Smooth muscle cell (in vitro differentiated cells): ENCODE measurements around the gene SLC51A. TPM values are rescaled to one million over a fixed set of nuclear protein-coding genes. Genes with fewer than 3 reads are reported as not detected.
"Not testable (repeated sequence)": the region's sequence is repeated elsewhere in the genome, so short reads cannot be mapped to it uniquely, and the experiment has no call there.

Experiments used
- DNase-seq: peaks from one replicate; lab custom pipeline; 2025; ENCODE audit not compliant: unreplicated experiment; lab: John Stamatoyannopoulos, UW
- H2AFZ ChIP-seq: fragments of 200-600 bp; sonication (generic); 2 replicates; pipeline ENCODE4 v1.6.0; 2016; ENCODE audit warnings: antibody characterized with exemption, low read depth, mild to moderate bottlenecking
- H3F3A ChIP-seq: fragments of 200-600 bp; sonication (generic); 2 replicates; pipeline ENCODE4 v1.6.0; 2017; ENCODE audit warnings: antibody characterized with exemption, low read depth
- H3K27ac ChIP-seq: fragments of 200-600 bp; sonication (generic); 2 replicates; pipeline ENCODE4 v1.5.1; 2016; ENCODE audit warnings: low read depth, mild to moderate bottlenecking
- H3K27me3 ChIP-seq: fragments of 200-600 bp; sonication (generic); 2 replicates; pipeline ENCODE4 v1.6.1; 2016; ENCODE audit warnings: low read depth, mild to moderate bottlenecking
- H3K36me3 ChIP-seq: fragments of 200-600 bp; sonication (generic); 2 replicates; pipeline ENCODE4 v1.5.1; 2016; ENCODE audit warnings: low read depth
- H3K4me1 ChIP-seq: fragments of 200-600 bp; sonication (generic); 2 replicates; pipeline ENCODE4 v1.5.1; 2016; ENCODE audit warnings: low read depth
- H3K4me2 ChIP-seq: fragments of 200-600 bp; sonication (generic); 2 replicates; pipeline ENCODE4 v1.6.0; 2016; ENCODE audit warnings: mild to moderate bottlenecking
- H3K4me3 ChIP-seq: fragments of 200-600 bp; sonication (generic); 2 replicates; pipeline ENCODE4 v1.5.1; 2016; ENCODE audit warnings: mild to moderate bottlenecking
- H3K79me2 ChIP-seq: fragments of 200-600 bp; sonication (generic); 2 replicates; pipeline ENCODE4 v1.6.0; 2016; ENCODE audit warnings: low read depth, mild to moderate bottlenecking
- H3K9ac ChIP-seq: fragments of 200-600 bp; sonication (generic); 2 replicates; pipeline ENCODE4 v1.6.0; 2016; ENCODE audit warnings: low read depth
- H3K9me3 ChIP-seq: fragments of 200-600 bp; sonication (generic); replicated peaks from 2 replicates; pipeline ENCODE4 v1.5.1; 2016; ENCODE audit warnings: low read depth
- H4K20me1 ChIP-seq: fragments of 200-600 bp; sonication (generic); 2 replicates; pipeline ENCODE4 v1.6.0; 2016; ENCODE audit warnings: low read depth
- WGBS: methylation state at CpG from one replicate; pipeline ENCODE4 v1.1.7; 2016; ENCODE audit warnings: low lambda C conversion rate; 5-methylcytosine and 5-hydroxymethylcytosine counted together
- polyA plus RNA-seq: library from polyadenylated mRNA; unstranded; fragments of >200 nt; fragmentation: Nextera tagmentation; extraction: Ambion mirVana; gene quantifications from 2 replicates; pipeline ENCODE4 v1.2.1, GENCODE V29; 2016
- total RNA-seq: library from RNA; depleted of rRNA; stranded (reverse); fragments of >200 nt; gene quantifications from 2 replicates; pipeline ENCODE4 v1.2.3, GENCODE V29; 2014
- TF ChIP-seq, protein P1 (sequence below): fragments of 200-600 bp; sonication (generic); IDR thresholded peaks from 2 replicates; pipeline ENCODE4 v1.5.1; 2017; ENCODE audit warnings: borderline replicate concordance, mild to moderate bottlenecking, antibody characterized with exemption; ENCODE audit not compliant: insufficient read depth, poor library complexity, severe bottlenecking

Gene SLC51A
- total and polyA plus RNA-seq, 2 experiments from 2014 or later = 1.8 TPM; not detected in 1

DNA sequence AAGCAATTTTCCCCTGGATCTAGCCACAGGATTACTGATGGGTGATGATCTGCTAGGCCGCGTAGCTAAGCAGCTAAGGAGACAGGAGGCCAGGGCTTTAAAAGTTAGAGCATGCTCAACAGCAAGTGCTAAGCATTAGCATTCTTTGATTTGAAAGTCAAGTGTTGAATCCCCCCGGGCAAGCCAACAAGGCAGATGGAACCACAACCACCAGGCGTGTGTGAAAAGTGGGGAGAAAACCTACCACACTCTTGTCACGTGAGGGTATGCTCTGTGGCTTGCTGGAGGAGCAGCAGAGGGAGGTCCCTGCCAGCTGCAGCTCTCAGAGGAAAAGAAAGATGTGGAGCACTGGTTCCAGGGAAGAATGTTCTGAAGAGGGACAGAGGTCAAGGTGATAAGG, 20.9 kb downstream of the SLC51A start:
- H3K4me3 ChIP-seq = no peak overlapping the region
- no peak overlapping the region for H3K27ac ChIP-seq
- no peaks in the 10 kb centered on the region for H3K27me3 ChIP-seq
- 96% methylated on average over 5 of the region's 5 CpGs for WGBS
- no peak for DNase-seq
- no peak overlapping the region for H3K4me2 ChIP-seq
- no peaks in the 10 kb centered on the region for H3K79me2 ChIP-seq
- H2AFZ ChIP-seq = no peak overlapping the region
- H3K9ac ChIP-seq = no peak overlapping the region
- no peaks in the 10 kb centered on the region for H3K4me1 ChIP-seq
- no peaks in the 10 kb centered on the region for H4K20me1 ChIP-seq
- TF ChIP-seq, protein P1, sequence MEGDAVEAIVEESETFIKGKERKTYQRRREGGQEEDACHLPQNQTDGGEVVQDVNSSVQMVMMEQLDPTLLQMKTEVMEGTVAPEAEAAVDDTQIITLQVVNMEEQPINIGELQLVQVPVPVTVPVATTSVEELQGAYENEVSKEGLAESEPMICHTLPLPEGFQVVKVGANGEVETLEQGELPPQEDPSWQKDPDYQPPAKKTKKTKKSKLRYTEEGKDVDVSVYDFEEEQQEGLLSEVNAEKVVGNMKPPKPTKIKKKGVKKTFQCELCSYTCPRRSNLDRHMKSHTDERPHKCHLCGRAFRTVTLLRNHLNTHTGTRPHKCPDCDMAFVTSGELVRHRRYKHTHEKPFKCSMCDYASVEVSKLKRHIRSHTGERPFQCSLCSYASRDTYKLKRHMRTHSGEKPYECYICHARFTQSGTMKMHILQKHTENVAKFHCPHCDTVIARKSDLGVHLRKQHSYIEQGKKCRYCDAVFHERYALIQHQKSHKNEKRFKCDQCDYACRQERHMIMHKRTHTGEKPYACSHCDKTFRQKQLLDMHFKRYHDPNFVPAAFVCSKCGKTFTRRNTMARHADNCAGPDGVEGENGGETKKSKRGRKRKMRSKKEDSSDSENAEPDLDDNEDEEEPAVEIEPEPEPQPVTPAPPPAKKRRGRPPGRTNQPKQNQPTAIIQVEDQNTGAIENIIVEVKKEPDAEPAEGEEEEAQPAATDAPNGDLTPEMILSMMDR = no peak
- no peaks in the 10 kb centered on the region for H3F3A ChIP-seq
- peaks cover 9% of the 10 kb centered on the region for H3K36me3 ChIP-seq
- no peaks in the 10 kb centered on the region for H3K9me3 ChIP-seq

DNA sequence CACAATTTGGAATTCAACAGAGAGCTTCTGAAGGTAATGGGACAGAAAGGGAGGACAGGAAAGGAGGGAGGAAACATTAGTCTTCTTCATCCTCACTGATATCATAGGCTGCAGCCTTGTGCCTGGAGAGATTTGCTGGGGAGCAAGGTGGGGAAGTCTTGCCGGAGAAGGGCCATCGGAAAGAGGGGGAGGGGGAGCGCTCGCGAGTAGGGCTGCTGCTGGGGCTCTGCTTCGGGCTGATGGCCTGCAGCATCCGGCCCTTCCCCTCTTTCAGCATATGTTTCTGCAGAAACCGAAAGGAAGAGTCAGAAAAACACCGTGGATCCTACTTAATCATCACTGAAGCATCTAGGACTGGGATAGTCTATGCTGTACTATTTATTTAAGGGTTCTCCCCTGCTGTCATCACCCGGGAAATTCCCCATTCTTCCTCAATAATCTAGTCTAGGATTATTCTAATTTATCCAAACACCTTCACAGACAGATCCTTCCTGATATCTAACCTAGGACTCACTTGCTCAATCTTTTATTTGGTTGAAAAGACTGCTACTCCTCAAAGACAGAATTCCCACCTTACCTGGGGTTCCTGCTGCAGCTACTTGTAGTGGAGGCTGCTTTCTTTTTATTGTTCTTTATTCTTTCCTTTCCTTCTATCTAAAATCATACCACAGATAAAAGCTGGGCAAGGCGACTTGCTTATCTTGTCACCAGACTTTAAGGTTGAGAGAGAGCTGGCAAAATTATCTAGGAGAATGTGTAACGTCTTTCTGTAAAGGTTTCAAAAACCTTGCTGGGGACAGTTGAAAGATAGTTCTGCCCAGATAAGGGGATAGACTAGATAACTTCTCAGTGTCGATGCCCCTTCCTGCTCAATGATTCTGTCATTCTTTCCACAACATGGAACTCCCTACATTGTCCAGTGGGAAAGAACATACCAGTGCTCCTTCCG, 22.6 kb downstream of the SLC51A start:
- H4K20me1 ChIP-seq = no peaks in the 10 kb centered on the region
- H3K4me1 ChIP-seq = no peaks in the 10 kb centered on the region
- H3F3A ChIP-seq = no peaks in the 10 kb centered on the region
- no peak for DNase-seq
- H3K9me3 ChIP-seq = no peaks in the 10 kb centered on the region
- no peak overlapping the region for H3K4me2 ChIP-seq
- H2AFZ ChIP-seq = no peak overlapping the region
- TF ChIP-seq, protein P1 = no peak
- H3K27me3 ChIP-seq = no peaks in the 10 kb centered on the region
- no peak overlapping the region for H3K4me3 ChIP-seq
- no peak overlapping the region for H3K9ac ChIP-seq
- H3K36me3 ChIP-seq = peaks cover 9% of the 10 kb centered on the region
- no peak overlapping the region for H3K27ac ChIP-seq
- H3K79me2 ChIP-seq = no peaks in the 10 kb centered on the region
- 71% methylated on average over 14 of the region's 14 CpGs for WGBS

DNA sequence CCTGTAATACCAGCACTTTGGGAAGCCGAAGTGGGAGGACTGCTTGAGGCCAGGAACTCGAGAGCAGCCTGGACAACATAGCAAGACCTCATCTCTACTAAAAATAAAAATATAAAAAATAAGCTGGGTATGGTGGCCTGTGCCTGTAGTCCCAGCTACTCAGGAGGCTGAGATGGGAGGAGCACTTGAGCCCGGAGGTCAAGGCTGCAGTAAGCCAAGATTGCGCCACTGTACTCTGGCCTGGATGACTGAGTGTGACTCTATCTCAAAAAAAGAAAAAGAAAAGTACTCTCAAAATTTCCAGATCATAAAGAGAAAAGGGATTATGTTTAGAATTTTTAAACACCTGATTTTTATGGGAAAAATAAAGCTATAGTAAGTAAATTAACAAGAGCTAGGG, 24.1 kb downstream of the SLC51A start:
- Histone ChIP-seq H3K9ac (no peak overlapping the region), H3K79me2 (no peaks in the 10 kb centered on the region), H3K9me3 (no peaks in the 10 kb centered on the region), H3K4me2 (no peak overlapping the region), H4K20me1 (no peaks in the 10 kb centered on the region), H3K27ac (no peak overlapping the region), H2AFZ (no peak overlapping the region), H3K4me1 (no peaks in the 10 kb centered on the region), H3K4me3 (no peak overlapping the region), H3F3A (no peaks in the 10 kb centered on the region), H3K36me3 (peaks cover 9% of the 10 kb centered on the region), H3K27me3 (no peaks in the 10 kb centered on the region)
- TF ChIP-seq, protein P1 = no peak
- DNase-seq = no peak
- WGBS = 95% methylated on average over 4 of the region's 4 CpGs

DNA sequence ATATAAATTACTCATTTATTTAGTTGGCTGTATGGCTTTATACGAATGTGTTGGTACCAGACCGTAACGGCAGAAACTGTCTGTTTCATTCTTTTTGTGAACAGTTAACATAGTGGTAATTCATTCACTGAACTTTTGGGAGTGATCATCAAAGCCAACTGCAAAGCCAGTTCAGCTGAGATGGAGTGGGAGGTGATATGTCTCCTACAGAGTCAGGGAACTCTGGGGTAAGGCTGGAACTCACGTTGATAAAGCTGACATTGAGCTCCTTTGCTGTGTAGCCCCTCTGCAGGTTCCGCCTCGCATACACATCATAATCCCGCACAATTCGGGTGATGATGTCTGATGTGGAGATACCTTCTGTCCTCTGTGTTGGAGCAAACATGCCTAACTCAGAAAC, 25.4 kb downstream of the SLC51A start:
- TF ChIP-seq, protein P1 = no peak
- WGBS = 92% methylated on average over 8 of the region's 8 CpGs
- H3K79me2 ChIP-seq = no peaks in the 10 kb centered on the region
- H3K4me3 ChIP-seq = no peak overlapping the region
- H3K36me3 ChIP-seq = peaks cover 9% of the 10 kb centered on the region
- no peaks in the 10 kb centered on the region for H3K9me3 ChIP-seq
- H3F3A ChIP-seq = no peaks in the 10 kb centered on the region
- H3K4me2 ChIP-seq = no peak overlapping the region
- H3K27ac ChIP-seq = no peak overlapping the region
- no peak for DNase-seq
- no peaks in the 10 kb centered on the region for H3K4me1 ChIP-seq
- no peaks in the 10 kb centered on the region for H3K27me3 ChIP-seq
- no peak overlapping the region for H3K9ac ChIP-seq
- no peak overlapping the region for H2AFZ ChIP-seq
- H4K20me1 ChIP-seq = no peaks in the 10 kb centered on the region

DNA sequence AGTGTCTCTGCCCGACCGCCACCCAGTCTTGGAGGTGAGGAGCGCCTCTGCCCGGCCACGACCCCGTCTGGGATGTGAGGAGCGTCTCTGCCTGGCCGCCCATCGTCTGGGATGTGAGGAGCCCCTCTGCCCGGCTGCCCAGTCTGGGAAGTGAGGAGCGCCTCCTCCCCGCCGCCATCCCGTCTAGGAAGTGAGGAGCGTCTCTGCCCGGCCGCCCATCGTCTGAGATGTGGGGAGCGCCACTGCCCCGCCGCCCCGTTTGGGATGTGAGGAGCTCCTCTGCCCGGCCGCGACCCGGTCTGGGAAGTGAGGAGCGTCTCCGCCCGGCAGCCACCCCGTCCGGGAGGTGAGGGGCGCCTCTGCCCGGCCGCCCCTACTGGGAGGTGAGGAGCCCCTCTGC, 27.8 kb downstream of the SLC51A start:
- H3K9ac ChIP-seq, H2AFZ ChIP-seq, H3K9me3 ChIP-seq, H4K20me1 ChIP-seq, H3K4me1 ChIP-seq, H3F3A ChIP-seq, H3K4me3 ChIP-seq, H3K79me2 ChIP-seq, H3K4me2 ChIP-seq, DNase-seq, H3K27me3 ChIP-seq, H3K27ac ChIP-seq: not testable (repeated sequence)
- H3K36me3 ChIP-seq = peaks cover 17% of the 10 kb centered on the region
- 98% methylated on average over 34 of the region's 34 CpGs for WGBS
